Embryonic facial prominence (tissue), 1 donor: ENCODE measurements around the gene DEFB132.
"Not testable (repeated sequence)": the region's sequence is repeated elsewhere in the genome, so short reads cannot be mapped to it uniquely, and the experiment has no call there.

ENCODE experiments used
- DNase-seq: peaks from one replicate; pipeline ENCODE4 v3.0.0-alpha.2; 2016; ENCODE audit errors: extremely low spot score

DEFB132 gene

DNA sequence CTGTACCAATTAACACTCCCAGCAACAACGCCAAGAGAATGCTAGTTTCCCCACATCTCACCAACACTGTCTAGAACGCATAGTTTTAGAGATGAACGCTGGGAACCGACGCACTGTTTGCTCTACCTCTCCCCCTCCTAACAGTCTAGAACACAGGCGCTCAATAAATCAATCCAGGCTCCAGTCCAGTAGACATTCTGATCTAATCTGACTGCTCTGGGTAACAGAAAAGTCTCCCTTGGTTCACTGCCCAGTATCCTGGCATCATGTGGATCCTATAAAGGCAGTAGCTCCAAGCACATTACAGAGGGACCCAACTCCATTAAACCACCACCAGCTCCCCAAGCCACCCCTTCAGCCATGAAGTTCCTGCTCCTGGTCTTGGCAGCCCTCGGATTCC is at the start of gene DEFB132:
Gene DEFB132 (plus strand): TSS at position 306 of the 400 bp plus-strand sequence. CDS start 55 bp downstream, at position 361.
- DNase-seq = no peak

- DNase-seq = no peak
Measured at GRCh38 chr20:208942-209566, 48.5 kb upstream of the DEFB132 start.

DNA sequence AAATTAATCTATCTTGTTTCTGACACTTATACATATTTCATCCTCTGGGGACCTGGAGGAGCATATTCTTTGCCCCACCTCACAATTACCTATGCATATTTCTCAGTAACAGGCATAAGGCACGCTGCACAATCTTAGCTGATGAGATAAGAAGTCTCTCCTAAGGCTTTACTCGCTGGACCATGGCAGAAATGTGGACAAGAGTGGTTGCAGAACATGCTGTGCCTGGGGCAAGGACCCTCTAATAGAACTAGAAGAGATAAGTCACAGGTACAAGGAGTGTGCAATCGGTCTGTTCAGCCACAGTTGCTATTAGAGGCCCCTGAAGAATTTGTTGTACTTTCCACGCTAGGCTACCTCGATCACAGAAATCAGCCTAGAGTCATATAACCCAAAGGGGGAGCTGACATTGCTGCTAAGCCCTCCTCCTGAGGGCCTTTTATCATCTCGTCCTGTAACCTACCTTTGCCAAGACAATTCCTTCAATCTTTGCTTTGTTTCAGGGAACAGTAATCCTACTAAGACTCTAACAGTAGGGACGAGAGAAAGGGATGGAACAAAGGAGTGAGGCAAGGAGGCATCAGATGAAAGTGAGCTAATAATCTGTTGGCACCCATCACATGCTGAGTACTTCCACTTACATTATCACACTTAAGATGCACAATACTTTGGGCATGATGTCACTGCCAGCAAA is 46.6 kb upstream of the DEFB132 start:
- no peak for DNase-seq

DNA sequence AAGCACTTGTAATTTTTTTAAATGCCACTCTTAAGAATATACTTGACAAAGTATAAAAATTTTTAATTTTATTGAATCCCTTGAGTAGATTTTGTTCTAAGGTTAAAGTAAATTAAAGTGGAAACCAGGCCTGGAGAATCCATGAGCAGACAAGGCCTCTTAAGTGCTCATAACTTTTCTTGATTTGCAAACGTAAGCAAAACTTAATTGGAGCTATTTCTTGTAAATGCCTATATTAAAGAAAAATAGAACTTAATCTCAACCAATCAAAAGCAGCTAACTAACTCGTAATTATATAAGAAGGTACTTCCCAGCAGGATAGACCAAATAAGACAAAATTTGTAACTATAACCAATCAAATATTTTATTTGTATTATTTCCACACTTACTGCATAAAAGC is 43.1 kb upstream of the DEFB132 start:
- no peak for DNase-seq

DNA sequence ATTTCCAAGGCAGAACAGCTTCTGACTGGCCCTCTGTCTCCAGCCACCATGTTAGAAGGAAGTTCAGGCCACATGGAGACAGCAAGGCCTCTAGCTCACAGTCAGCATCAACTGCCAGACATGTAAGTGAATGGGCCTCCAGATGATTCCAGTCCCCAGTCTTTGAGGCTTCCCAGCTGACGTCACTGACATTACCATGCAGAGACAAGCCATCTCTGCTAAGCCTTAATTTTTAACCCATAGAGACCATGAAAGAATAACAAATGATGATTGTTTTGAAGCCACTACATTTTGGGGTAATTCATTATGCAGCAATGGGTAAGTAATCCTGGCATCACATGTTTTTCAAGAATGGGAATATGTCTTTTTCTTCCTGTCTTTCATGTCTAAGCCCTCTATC is 41.7 kb upstream of the DEFB132 start:
- DNase-seq = no peak

DNA sequence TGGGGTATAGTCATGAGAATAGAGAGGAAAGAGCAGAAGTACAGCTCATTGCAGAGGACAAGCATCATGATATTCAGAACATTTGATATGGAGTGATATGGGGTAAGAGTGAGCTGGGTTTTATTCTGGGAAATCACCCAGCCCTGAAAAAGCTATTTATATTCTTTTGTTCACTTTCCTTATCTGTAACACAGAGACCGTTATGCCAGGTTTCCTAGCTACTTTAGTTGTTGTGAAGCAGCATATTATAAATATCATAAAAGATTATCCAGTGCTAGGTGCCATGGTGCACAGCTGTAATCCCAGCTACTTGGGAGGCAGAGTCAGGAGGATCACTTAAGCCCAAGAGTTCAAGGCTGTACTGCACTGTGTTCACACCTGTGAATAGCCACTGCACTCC is 40.3 kb upstream of the DEFB132 start:
- DNase-seq = no peak

DNA sequence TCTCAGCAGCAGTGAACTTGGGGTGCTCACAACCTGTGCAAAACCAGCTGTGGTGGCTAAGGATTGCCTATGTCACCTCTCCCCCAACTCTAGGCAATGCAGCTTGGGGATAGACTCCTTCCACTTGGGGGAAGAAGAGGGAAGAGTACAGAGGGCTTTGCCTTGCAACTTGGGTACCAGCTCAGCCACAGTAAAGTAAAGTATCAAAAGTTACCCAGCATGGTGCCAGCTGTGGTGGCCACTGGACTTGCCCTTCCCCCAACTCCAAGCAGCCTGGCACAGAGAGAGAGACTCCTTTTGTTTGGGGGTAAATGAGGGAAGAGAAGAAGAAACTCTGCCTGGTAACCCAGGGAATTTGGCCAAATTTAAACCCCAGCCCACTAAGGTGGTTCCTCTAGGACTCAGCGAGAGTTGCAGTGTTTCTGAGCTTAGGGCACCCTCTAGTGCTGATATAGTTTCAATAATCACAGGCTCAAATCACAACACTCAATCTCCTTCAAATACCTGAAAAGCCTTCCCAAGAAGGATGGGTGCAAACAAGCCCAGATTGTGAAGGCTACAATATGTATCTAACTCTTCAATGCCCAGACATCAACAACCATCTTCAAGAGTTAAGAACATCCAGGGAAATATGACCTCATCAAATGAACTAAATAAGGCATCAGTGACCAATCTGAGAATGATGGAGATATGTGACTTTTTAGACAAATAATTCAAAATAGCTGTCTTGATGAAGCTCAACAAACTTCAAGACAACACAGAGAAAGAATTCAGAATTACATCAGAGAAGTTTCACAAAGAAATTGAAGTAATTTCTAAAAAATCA is 38.0 kb upstream of the DEFB132 start:
- no peak for DNase-seq

DNA sequence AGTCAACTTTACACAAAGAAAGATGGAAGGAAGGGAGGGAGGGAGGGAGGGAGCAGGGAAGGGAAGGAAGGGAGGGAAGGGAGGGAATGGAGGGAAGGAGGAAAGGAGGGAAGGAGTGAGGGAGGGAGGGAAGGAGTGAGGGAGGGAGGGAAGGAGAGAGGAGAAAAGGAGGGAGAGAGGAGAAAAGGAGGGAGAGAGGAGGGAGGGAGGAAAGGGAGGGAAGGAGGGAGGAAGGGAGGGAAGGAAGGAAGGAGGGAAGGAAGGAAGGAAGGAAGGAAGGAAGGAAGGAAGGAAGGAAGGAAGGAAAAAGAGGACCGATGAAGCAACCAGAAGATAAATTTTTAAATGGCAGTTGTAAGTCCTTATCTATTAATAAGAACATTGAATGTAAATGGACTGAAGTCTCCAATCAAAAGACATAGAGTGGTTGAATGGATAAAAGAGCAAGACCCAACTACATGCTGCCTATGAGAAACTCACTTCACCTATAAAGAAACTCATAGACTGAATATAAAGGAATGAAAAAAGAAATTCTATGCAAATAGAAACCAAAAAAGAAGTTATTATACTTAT is 36.2 kb upstream of the DEFB132 start:
- no peak for DNase-seq

DNA sequence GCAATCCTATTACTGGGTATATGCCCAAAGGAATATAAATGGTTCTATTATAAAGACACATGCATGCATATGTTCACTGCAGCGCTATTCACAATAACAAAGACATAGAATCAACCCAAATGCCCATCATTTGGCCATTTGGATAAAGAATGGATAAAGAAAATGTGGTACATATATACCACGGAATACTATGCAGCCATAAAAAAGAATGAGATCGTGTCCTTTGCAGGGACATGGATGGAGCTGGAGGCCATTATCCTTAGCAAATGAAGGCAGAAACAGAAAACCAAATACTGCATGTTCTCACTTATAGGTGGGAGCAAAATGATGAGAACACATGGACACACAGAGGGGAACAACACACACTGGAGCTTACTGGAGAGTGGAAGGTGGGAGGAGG is 31.6 kb upstream of the DEFB132 start:
- DNase-seq = not testable (repeated sequence)

- DNase-seq = no peak
Measured at GRCh38 chr20:226958-227357, 30.6 kb upstream of the DEFB132 start, which contains the start of gene DEFB129. Gene DEFB129 (plus strand): TSS chr20:227258. CDS start chr20:227289, 31 bp downstream.

DNA sequence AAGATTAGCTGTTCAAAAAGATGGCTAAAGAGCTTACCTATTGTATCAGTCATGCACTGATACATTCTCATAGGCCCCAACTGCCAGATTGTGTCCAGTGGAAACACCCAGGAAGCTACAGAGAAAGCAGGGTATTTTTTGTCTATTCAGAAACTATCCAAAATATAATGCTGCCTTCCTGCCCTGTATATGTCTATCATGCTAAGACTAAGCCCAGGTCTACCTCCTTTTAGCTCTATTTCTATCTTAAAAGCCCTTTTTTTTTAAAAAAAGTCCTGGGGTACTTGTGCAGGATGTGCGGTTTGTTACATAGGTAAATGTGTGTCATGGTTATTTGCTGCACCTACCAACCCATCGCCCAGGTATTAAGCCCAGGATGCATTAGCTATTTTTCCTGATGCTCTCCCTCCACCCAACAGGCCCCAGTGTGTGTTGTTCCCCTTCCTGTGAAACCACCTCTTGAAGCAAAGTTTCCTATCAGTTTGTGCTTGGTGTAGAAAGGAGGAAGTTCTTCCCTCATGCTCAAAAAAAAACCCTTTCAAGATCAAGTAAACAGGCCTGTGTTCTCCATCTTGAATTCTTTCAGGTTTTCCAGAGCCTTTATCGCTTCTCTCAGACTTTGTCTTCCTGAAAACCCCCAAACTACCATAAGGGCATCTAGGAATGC is 30.0 kb upstream of the DEFB132 start:
- no peak for DNase-seq

DNA sequence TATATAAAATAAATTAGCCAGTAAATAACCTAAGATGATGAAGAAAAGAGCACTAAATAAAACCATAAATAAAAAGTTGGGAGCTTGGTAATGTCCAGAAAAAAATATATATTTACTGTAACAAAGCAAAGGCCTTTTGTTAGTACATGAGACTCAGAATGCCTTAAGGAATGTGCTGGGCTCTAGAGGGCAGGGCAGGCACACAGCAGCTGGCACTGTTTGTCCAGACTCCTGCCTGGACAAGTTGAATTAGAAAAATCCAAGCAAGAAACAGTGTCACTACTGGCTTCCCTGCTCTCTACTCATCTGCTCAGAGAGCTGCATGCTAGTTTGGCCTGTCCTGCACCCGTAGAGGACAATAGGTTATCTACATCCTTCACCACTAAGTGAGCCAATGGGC is 21.6 kb upstream of the DEFB132 start:
- no peak for DNase-seq

- no peak for DNase-seq
Measured at GRCh38 chr20:237489-237888, 20.0 kb upstream of the DEFB132 start.

DNA sequence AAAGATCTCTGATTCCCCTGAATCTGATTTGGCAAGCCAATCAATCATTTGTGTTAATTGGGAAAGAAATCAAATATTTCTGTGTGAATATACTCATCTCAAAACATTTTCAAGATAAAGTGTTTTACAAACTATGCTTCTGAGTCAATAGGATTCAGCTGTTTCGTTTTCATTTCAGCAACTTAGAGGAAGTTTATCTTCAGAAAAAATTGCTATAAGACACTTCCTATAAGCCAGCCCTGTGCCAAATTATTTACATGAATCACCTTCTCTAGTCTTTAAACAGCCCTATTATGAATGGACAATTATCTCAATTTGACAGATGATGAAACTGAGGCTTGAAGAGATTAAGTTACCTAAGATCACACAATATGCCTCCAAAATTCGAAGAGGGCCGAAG is 19.6 kb upstream of the DEFB132 start:
- DNase-seq = no peak

- DNase-seq = no peak
Measured at GRCh38 chr20:242905-243304, 14.6 kb upstream of the DEFB132 start.

GRCh38 chr20:251354-251753 is 6.2 kb upstream of the DEFB132 start:
- no peak for DNase-seq

- no peak for DNase-seq
Measured at GRCh38 chr20:252801-253200, 4.7 kb upstream of the DEFB132 start.

DNA sequence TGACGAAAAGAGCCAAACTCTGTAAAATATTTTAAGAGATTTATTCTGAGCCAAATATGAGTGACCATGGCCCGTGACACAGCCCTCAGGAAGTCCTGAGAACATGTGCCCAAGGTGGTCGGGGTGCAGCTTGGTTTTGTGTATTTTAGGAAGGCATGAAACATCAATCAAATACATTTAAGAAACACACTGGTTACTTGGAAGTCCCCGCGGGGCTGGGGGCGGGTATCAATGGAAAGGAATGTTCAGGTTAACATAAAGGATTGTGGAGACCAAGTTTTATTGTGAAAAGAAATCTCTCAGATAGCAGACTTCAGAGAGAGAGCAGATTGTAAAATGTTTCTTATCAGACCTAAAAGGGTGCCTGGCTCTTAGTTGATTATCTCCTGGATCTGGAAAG is 4.1 kb upstream of the DEFB132 start:
- DNase-seq = not testable (repeated sequence)

- DNase-seq = no peak
Measured at GRCh38 chr20:258269-258858, 840 bp downstream of the DEFB132 start.

DNA sequence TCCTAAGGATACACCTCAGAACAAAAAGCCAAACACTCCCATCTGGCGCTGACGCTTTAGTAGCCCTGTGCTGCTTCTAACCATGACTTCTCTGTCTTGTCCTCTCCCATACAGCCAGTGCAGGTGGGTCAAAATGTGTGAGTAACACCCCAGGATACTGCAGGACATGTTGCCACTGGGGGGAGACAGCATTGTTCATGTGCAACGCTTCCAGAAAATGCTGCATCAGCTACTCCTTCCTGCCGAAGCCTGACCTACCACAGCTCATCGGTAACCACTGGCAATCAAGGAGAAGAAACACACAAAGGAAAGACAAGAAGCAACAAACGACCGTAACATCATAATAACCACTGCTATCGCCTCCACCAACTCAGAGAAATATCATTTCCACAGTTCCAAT is 1.4 kb downstream of the DEFB132 start:
- no peak for DNase-seq

- no peak for DNase-seq
Measured at GRCh38 chr20:259981-260380, 2.5 kb downstream of the DEFB132 start.
